GM12864 (cell line): ENCODE data around the gene CCDC13.

Experiments used
- DNase-seq: peaks from one replicate; pipeline ENCODE4 v3.0.0-alpha.2; 2011; ENCODE audit warnings: low read depth
- H3K4me3 ChIP-seq: 2 replicates; pipeline ENCODE4 v1.5.1; 2011; ENCODE audit warnings: mild to moderate bottlenecking, low read depth, low read length, control low read depth
- TF ChIP-seq, protein P1 (sequence below): IDR thresholded peaks from 2 replicates; pipeline ENCODE4 v1.5.1; 2011; ENCODE audit warnings: low read depth, mild to moderate bottlenecking, moderate library complexity, low read length, control low read depth, inconsistent platforms; ENCODE audit errors: missing control alignments

Gene CCDC13

GRCh38 chr3:42732829-42733459, 40.1 kb downstream of the CCDC13 start:
- TF ChIP-seq, protein P1, sequence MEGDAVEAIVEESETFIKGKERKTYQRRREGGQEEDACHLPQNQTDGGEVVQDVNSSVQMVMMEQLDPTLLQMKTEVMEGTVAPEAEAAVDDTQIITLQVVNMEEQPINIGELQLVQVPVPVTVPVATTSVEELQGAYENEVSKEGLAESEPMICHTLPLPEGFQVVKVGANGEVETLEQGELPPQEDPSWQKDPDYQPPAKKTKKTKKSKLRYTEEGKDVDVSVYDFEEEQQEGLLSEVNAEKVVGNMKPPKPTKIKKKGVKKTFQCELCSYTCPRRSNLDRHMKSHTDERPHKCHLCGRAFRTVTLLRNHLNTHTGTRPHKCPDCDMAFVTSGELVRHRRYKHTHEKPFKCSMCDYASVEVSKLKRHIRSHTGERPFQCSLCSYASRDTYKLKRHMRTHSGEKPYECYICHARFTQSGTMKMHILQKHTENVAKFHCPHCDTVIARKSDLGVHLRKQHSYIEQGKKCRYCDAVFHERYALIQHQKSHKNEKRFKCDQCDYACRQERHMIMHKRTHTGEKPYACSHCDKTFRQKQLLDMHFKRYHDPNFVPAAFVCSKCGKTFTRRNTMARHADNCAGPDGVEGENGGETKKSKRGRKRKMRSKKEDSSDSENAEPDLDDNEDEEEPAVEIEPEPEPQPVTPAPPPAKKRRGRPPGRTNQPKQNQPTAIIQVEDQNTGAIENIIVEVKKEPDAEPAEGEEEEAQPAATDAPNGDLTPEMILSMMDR: no peak

DNA sequence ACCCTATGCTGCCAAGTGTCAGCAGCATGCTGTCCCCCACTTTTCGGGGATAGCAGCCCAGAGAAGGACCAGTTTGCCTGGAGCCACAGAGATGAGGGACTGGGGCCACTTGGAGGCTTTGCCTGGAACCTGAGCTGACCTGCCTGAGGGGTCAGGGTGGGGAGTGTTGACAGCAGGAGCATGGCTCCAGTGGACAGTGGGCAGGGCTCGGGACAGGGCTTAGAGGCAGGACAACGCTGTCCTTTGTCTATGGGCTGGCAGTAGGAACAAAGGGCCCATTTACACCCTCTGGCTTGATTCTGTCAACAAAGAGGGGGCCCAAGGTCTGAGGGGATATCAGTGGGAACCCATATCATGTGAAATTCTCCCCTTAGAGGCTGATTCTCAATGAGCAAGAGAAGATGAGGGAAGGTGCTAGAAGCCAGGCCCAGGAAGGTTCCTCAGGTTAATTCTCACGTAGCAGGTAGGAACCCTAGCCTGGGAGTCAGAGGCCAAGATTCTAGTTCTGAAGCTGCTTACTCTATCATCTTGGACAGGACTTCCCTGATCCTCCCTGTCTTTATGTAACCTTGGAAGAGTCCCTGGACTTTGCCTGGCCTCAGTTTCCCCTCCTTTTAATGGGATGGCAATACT, 40.7 kb downstream of the CCDC13 start:
- TF ChIP-seq, protein P1: no peak
- H3K4me3 ChIP-seq: no peak overlapping the region
- no peak for DNase-seq

More at GRCh38 chr3:42732829-42733459, 40.1 kb downstream of the CCDC13 start:
- DNase-seq: no peak
- H3K4me3 ChIP-seq: no peak overlapping the region

- TF ChIP-seq, protein P1: no peak
- no peak overlapping the region for H3K4me3 ChIP-seq
- no peak for DNase-seq
Measured at GRCh38 chr3:42731476-42732195, 41.4 kb downstream of the CCDC13 start.

- no peak overlapping the region for H3K4me3 ChIP-seq
- DNase-seq: no peak
- TF ChIP-seq, protein P1: no peak
Measured at GRCh38 chr3:42730706-42731420, 42.2 kb downstream of the CCDC13 start.

DNA sequence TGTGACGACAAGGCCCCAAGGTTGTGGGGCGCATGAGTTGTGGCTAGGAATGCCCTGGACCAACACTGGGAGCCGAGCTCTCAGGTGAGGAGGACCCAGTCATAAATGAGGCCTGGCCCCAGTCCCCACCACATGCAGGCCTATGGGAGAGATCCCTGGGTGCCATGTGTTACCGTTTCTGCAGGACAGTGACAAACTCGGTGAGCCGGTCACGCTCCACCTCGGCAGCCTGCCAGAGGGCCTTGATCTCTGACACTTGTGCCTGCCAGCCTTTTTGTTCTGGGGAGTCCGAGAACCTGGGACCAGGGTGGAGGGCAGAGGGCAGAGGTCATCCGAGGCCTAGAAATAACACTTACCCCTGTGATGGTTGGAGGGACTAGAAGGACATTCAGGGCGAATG, 42.8 kb downstream of the CCDC13 start:
- DNase-seq: no peak
- TF ChIP-seq, protein P1: no peak
- no peak overlapping the region for H3K4me3 ChIP-seq

GRCh38 chr3:42729404-42730145, 43.5 kb downstream of the CCDC13 start:
- TF ChIP-seq, protein P1: no peak
- no peak overlapping the region for H3K4me3 ChIP-seq
- DNase-seq: no peak
